Measurements from ENCODE around the gene ZNF462. TPM values are rescaled to one million over a fixed set of nuclear protein-coding genes. Genes with fewer than 3 reads are reported as not detected.
A peak's percentile ranks its signal among the peaks of the same experiment; 100 is the strongest.

ZNF462 gene
- polyA plus RNA-seq, 2 of the 4 experiments (the other 2 are of a cell fraction) = 2.4 to 3.9 TPM

- Histone ChIP-seq H3K4me2 (no peak overlapping the region), H3K9me3 (no peaks in the 10 kb centered on the region), H3K4me1 (peaks cover 15% of the 10 kb centered on the region), H3K4me3 (no peak overlapping the region), H3K27ac (no peak overlapping the region)
- TF ChIP-seq ATOH8 (CRISPR knock-in tag; IDR thresholded peaks at IDR 0.05; ENCODE audit: low read depth) (no peak), HES2 (IDR thresholded peaks at IDR 0.05) (no peak), EHF (CRISPR knock-in tag; IDR thresholded peaks at IDR 0.05) (no peak), HMGXB4 (CRISPR knock-in tag; IDR thresholded peaks at IDR 0.05; ENCODE audit: borderline replicate concordance) (no peak), HOXB13 (CRISPR knock-in tag; IDR thresholded peaks at IDR 0.05; ENCODE audit: low read depth) (no peak)
- FAIRE-seq (no peak), DNase-seq (ENCODE audit: low read depth in 1 of 2, low spot score in 1 of 2) (no peak), ATAC-seq (no peak)
- CTCF ChIA-PET = no interaction called here
- 93% methylated on average over 3 of the region's 3 CpGs for WGBS (ENCODE audit: missing lambda C conversion rate)
- POLR2A ChIA-PET = no interaction called here
Observed at GRCh38 chr9:106936680-106937079, 73.7 kb downstream of the ZNF462 start.

GRCh38 chr9:106941916-106942315, 79.0 kb downstream of the ZNF462 start:
- FAIRE-seq (no peak), ATAC-seq (no peak), DNase-seq (ENCODE audit: low read depth in 1 of 2, low spot score in 1 of 2) (no peak)
- Histone ChIP-seq H3K27ac (no peak overlapping the region), H3K9me3 (no peaks in the 10 kb centered on the region), H3K4me3 (no peak overlapping the region), H3K4me1 (peaks cover 11% of the 10 kb centered on the region; the same call in 2 of the 3 replicates), H3K4me2 (no peak overlapping the region)
- 88% methylated on average over 2 of the region's 2 CpGs for WGBS (ENCODE audit: missing lambda C conversion rate)
- ChIA-PET POLR2A (no interaction called here), CTCF (interaction anchor here (1.0 to 1.5 kb wide), 2 partner anchors 49 to 113 kb away, joined by 3 read pairs; no protein-coding TSS in a partner anchor)
- no peak for TF ChIP-seq HES2 (IDR thresholded peaks at IDR 0.05)
- no peak for TF ChIP-seq CBX2 (IDR thresholded peaks at IDR 0.05; ENCODE audit: borderline replicate concordance, low read depth)
- TF ChIP-seq SREBF2 (IDR thresholded peaks at IDR 0.05) = no peak
- no peak for TF ChIP-seq PHF8 (IDR thresholded peaks at IDR 0.05; ENCODE audit: borderline replicate concordance, low read depth)
- TF ChIP-seq BHLHE40 (IDR thresholded peaks at IDR 0.05; ENCODE audit: low read depth, low read length) = no peak
- no peak for TF ChIP-seq RFX5 (IDR thresholded peaks at IDR 0.05)
- TF ChIP-seq MAZ (IDR thresholded peaks at IDR 0.05; ENCODE audit: borderline replicate concordance, low read depth, low read length) = no peak

DNA sequence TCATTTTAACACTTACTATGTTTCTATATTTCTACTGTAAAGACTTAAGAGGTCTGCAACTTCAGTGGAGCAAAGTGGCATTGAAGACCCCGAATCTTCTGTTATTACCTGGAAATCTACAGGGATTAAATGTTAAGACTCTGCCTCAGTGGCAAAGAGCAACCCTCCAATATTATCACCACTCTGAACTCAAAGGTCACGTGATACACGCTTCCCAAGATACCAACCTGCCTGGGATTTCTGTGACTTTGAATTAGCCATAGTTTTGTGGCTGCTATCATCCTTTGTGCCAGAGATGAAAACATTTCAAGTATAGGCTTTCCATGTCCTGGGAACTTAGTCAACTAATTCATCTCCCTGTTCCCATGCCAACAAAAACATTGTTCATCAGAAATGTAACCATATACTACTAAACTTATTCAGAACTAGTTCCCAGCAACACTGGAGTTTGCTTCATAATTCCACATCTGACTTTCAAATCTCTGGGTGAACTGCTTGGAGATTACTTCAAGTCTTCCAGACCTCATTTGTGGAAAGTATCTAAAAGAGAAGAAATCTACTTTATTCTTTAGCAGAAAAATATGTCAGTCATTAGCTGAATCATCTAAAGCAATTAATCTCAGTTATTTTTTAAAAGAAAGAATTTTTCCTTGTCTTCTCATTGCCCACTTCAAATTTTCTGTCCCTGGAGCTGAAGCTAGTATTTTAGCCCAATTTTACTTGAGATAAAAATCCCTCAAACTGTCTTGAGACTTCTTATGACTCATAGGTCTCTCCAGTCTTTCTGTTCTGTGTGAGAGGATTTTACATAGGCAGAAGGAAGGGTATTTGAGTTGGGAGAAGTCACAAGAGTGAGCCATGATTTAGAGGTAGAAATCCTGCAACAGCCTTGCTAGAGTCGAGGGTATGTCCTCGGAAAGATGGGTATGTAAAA, 83.0 kb downstream of the ZNF462 start:
- Histone ChIP-seq H3K4me1 (peaks cover 20% of the 10 kb centered on the region), H3K4me2 (0 out of 3 replicates have a peak overlapping the region, but pooled peaks have one; percentile 15), H3K9me3 (no peaks in the 10 kb centered on the region), H3K4me3 (no peak overlapping the region), H3K27ac (no peak overlapping the region)
- FAIRE-seq (no peak), ATAC-seq (no peak), DNase-seq (ENCODE audit: low read depth in 1 of 2, low spot score in 1 of 2) (no peak)
- POLR2A ChIA-PET = no interaction called here
- CTCF ChIA-PET = no interaction called here
- 90% methylated on average over 5 of the region's 5 CpGs for WGBS (ENCODE audit: missing lambda C conversion rate)
- no peak for TF ChIP-seq ZNF302 (CRISPR knock-in tag; IDR thresholded peaks at IDR 0.05)
- no peak for TF ChIP-seq FOSL2 (IDR thresholded peaks at IDR 0.05)
- peak; percentile 36; the same call in 1 of the 2 replicates for TF ChIP-seq FOSL2 (CRISPR knock-in tag; IDR thresholded peaks at IDR 0.05)
- no peak for TF ChIP-seq GATA3 (IDR thresholded peaks at IDR 0.05; ENCODE audit: borderline replicate concordance)
- TF ChIP-seq RFX5 (IDR thresholded peaks at IDR 0.05) = no peak
- TF ChIP-seq HDAC2 (IDR thresholded peaks at IDR 0.05) = no peak
